GM15510 (cell line): ENCODE results near the gene SOWAHB.

Experiments used
- POLR2A ChIP-seq: IDR thresholded peaks from 3 replicates; pipeline ENCODE4 v1.6.1; 2011; ENCODE audit warnings: borderline replicate concordance; ENCODE audit not compliant: insufficient read length; ENCODE audit errors: extremely low read depth

The SOWAHB gene

DNA sequence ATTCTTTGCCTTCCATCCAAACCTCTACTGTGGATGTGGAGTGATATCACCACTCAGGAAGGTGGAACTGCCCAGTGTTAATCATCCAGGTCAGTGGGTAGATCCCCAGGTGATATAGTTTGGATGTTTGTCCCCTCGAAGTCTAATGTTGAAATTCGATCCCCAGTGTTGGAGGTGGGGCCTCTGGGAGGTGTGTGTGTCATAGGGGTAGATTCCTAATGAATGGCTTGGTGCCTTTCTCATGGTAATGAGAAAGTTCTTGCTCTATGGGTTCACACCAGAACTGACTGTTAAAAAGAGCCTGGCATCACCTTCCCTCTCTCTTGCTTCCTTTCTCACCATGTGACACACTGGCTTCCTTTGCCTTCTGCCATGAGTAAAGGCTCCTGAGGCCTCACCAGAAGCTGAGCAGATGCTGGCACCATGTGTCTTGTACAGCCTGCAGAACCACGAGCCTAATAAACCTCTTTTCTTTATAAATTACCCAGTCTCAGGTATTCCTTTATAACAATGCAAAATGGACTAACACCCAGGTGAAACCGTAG, 6.8 kb upstream of the SOWAHB start:
- no peak for TF ChIP-seq POLR2A

DNA sequence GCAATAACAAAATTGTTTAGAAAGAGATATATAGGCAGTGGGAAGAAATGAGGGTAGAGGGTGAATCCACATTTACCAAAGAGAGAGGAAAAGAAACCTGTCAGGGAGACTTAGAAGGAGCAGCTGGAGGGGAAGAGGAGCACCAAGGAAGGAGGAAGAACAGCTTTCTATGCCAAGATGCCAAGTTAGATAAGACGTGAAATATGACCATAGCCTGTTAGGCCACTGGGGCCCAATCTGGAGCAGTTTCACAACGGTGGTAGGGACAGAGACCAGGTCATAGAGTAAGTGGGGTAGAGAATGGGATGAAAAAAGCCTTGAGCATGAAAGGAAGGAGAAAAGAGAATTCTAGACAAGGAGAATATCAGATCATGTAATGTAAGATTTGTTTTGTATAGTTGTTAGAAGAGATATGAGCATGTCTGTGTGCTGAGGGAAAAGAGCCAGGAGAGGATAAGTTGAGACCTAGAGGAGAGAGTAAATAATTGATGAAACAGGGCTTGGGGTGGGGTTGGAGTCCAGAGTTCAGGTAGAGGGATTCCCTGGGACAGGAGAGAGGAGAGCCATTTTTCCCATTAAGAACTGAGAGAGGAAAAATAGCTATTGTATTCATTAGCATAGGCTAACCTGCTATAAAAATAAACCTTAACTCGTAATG, 4.4 kb upstream of the SOWAHB start:
- no peak for TF ChIP-seq POLR2A

DNA sequence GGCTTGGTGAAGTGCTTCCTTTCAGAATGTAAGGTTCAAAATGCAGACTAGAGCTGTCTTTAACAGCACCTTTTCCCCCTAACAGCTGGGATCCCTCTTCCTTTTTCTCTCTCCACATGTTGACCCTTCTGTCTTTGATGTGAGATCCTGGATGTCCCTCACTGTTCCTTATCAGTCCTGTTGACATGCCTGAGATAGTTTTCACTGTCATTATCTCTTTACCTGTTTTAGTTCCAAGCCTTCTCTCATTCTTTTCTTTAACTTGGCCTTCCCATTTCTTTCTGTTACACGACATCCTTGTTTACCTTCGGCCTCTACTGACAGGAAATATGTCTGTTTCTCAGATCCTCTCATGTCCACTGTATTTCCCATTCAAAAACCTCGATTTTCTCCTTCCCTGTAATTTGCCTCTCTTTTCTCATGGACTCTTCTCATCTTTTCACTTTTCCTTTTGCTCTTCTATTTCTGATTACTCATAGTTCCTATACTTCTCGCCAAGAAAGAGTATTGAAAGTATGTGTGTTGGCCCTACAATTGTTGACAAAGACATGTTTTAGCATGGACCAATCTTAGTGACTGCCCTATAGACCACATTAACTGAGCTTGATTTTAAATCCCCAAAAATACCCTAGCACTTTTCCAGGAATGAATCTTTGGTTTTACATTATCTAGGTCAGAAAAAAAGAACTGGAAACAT, 1.2 kb upstream of the SOWAHB start:
- TF ChIP-seq POLR2A = no peak

DNA sequence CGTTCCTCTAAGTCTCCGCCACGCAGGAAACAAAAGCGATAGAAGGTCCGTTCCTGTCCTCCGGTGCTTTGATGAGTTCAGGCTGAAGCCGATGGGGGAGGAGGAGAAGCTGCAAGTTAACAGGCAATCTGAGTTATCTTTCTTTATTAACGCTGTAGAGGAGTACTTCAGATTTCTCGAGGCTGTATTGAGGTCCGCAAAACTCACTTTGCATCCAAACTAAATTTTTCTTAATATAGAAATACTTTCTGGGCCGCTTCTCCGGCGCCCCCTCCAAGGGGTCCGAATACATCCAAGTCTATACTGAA, 395 bp upstream of the SOWAHB start:
- no peak for TF ChIP-seq POLR2A

- no peak for TF ChIP-seq POLR2A
These were observed 1.1 kb downstream of the SOWAHB start for GRCh38 chr4:76896614-76897535.

GRCh38 chr4:76896048-76896447, 1.9 kb downstream of the SOWAHB start:
- TF ChIP-seq POLR2A = no peak

DNA sequence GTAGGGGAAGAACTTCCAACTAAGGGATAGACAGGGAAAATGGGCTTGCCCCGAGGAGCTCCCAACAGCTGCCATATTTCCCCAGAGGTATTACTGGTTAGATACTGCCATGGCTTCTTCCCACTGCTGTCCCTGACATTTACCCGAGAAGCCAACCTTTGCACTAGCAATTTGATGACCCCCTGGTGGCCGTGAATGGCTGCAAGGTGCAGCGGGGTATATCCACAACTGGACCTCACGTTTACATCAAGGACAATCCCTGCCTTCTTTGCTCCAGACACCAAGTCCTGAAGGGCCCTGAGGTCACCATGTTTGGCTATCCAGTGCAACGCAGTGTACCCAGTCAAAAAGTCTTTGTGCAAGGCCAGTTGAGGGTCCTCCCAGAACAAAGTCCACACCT, 2.3 kb downstream of the SOWAHB start:
- no peak for TF ChIP-seq POLR2A

- no peak for TF ChIP-seq POLR2A
These were observed 3.2 kb downstream of the SOWAHB start for GRCh38 chr4:76894537-76895255.

- TF ChIP-seq POLR2A = no peak
These were observed 5.3 kb downstream of the SOWAHB start for GRCh38 chr4:76892601-76893000.

- TF ChIP-seq POLR2A = no peak
These were observed 5.9 kb downstream of the SOWAHB start for GRCh38 chr4:76892001-76892400.

- TF ChIP-seq POLR2A = no peak
These were observed 11.0 kb downstream of the SOWAHB start for GRCh38 chr4:76886848-76887441.

- no peak for TF ChIP-seq POLR2A
These were observed 11.7 kb downstream of the SOWAHB start for GRCh38 chr4:76886214-76886613.

DNA sequence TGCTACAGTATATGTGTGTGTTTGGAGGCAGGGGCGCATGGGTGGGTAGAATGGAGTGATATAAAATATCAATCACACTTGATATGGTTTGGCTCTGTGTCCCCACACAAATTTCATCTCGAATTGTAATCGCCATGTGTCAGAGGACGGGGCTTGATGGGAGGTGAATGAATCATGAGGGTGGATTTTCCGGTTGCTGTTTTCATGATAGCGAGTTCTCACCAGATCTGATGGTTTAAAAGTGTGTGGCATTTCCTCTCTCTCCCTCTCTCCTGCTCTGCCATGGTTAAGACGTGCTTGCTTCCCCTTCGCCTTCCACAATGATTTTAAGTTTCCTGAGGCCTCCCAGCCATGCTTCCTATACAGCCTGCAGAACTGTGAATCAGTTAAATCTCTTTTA, 14.8 kb downstream of the SOWAHB start:
- TF ChIP-seq POLR2A = no peak

GRCh38 chr4:76882630-76883029, 15.3 kb downstream of the SOWAHB start:
- no peak for TF ChIP-seq POLR2A
